HepG2 (cell line): ENCODE data around the gene TARS3. TPM values are rescaled to one million over a fixed set of nuclear protein-coding genes. Genes with fewer than 3 reads are reported as not detected.
A peak's percentile ranks its signal among the peaks of the same experiment; 100 is the strongest.

Experiments used
- ATAC-seq: fragments of 200-7000 bp; cut with Tn5 transposase; 3 replicates; pipeline ENCODE4 v1.9.1; 2020; ENCODE audit warnings: mild to moderate bottlenecking, moderate library complexity
- BruUV-seq: library from RNA; stranded (reverse); fragments of 400-500 nt; replicated peaks from 2 replicates; lab custom pipeline; 2021; lab: Mats Ljungman, UMichigan
- CTCF ChIA-PET: fragments of 300-600 bp; formaldehyde crosslinking; extraction: SDS; loops from one replicate; lab custom pipeline; 2021; ENCODE audit warnings: low total read pairs, inconsistent platforms, low intra/inter-chr PET ratio; lab: Yijun Ruan, JAX
- POLR2A ChIA-PET: fragments of 350-600 bp; sonication (Branson Sonifier 250); formaldehyde crosslinking; loops from one replicate; lab custom pipeline; 2020; ENCODE audit warnings: antibody characterized with exemption, inconsistent platforms; lab: Yijun Ruan, JAX
- DNase-seq: peaks from one replicate; pipeline ENCODE4 v3.0.0-alpha.2; 2015; ENCODE audit warnings: low spot score
- FAIRE-seq: peaks from 3 replicates; lab custom pipeline; 2011; peaks lifted over from hg19 to GRCh38; lab: Jason Lieb, UNC
- H2AFZ ChIP-seq: one replicate; pipeline ENCODE4 v1.6.1; 2011; ENCODE audit warnings: low read length, inconsistent platforms
- H3K27ac ChIP-seq: fragments of 300-600 bp; 3 replicates; pipeline ENCODE4 v1.8.0; 2011; ENCODE audit warnings: mixed run types, mild to moderate bottlenecking, mixed read lengths, low read length, inconsistent platforms; ENCODE audit not compliant: insufficient read depth; ENCODE audit errors: extremely low read length
- H3K27me3 ChIP-seq, 2 experiments: fragments of 200-600 bp in 1 of 2; 2 replicates in 1 of 2; 3 replicates in 1 of 2; pipeline versions ENCODE4 v1.6.0 to v1.8.0; 2011; ENCODE audit warnings: low read length in 2 of 2, mild to moderate bottlenecking in 2 of 2, moderate library complexity in 2 of 2, inconsistent platforms in 1 of 2; ENCODE audit not compliant: insufficient read depth in 2 of 2, control insufficient read depth in 1 of 2
- H3K36me3 ChIP-seq, 2 experiments: fragments of 200-600 bp in 1 of 2; replicated peaks in 1 of 2; 2 replicates in 1 of 2; 3 replicates in 1 of 2; pipeline versions ENCODE4 v1.5.1 to v1.8.0; 2011; ENCODE audit warnings: low read length in 2 of 2, inconsistent platforms in 1 of 2; ENCODE audit not compliant: insufficient read depth in 2 of 2, control insufficient read depth in 1 of 2
- H3K4me1 ChIP-seq: 2 replicates; pipeline ENCODE4 v1.5.1; 2012; ENCODE audit warnings: low read length, inconsistent platforms; ENCODE audit not compliant: insufficient read depth
- H3K4me2 ChIP-seq: 2 replicates; pipeline ENCODE4 v1.6.0; 2011; ENCODE audit warnings: low read depth, low read length, inconsistent platforms
- H3K4me3 ChIP-seq, 3 experiments: fragments of 200-600 bp in 1 of 3; sonication (generic), shearing (Covaris generic) in 1 of 3; replicated peaks in 1 of 3; 2 replicates each; pipeline ENCODE4 v1.5.1; 2011 to 2016; ENCODE audit warnings: low read length in 3 of 3, inconsistent platforms in 2 of 3, low read depth in 2 of 3, mild to moderate bottlenecking in 2 of 3, control low read depth in 1 of 3, mixed read lengths in 1 of 3; ENCODE audit not compliant: insufficient read depth in 1 of 3
- H3K79me2 ChIP-seq: one replicate; pipeline ENCODE4 v1.6.1; 2011; ENCODE audit warnings: low read length, inconsistent platforms; ENCODE audit not compliant: insufficient read depth
- H3K9ac ChIP-seq: 2 replicates; pipeline ENCODE4 v1.6.0; 2011; ENCODE audit warnings: mild to moderate bottlenecking, low read depth, low read length, inconsistent platforms; ENCODE audit not compliant: insufficient read depth
- H3K9me3 ChIP-seq: 2 replicates; pipeline ENCODE4 v1.5.1; 2012; ENCODE audit warnings: mild to moderate bottlenecking, low read length
- H4K20me1 ChIP-seq: 2 replicates; pipeline ENCODE4 v1.6.0; 2011; ENCODE audit warnings: inconsistent platforms, mild to moderate bottlenecking, low read length, moderate library complexity; ENCODE audit not compliant: insufficient read depth
- AKAP8 ChIP-seq: sonication (generic); formaldehyde crosslinking; IDR thresholded peaks from 2 replicates; pipeline ENCODE4 v1.5.1; 2020; ENCODE audit warnings: mild to moderate bottlenecking, missing genetic modification reagents
- ATF5 ChIP-seq: sonication (generic); formaldehyde crosslinking; IDR thresholded peaks from 2 replicates; pipeline ENCODE4 v1.4.0; 2020; ENCODE audit warnings: mild to moderate bottlenecking, low read depth, missing genetic modification reagents
- DMAP1 ChIP-seq: IDR thresholded peaks from 2 replicates; pipeline ENCODE4 v1.6.1; 2016
- EZH2 ChIP-seq: conservative IDR thresholded peaks from 2 replicates; pipeline ENCODE4 v1.6.1; 2012; ENCODE audit warnings: mild to moderate bottlenecking, low read depth, low read length, moderate library complexity
- FOXP4 ChIP-seq: sonication (generic); formaldehyde crosslinking; IDR thresholded peaks from 2 replicates; pipeline ENCODE4 v1.4.0; 2020; ENCODE audit warnings: missing genetic modification reagents
- IRX3 ChIP-seq: sonication (generic); formaldehyde crosslinking; IDR thresholded peaks from 2 replicates; pipeline ENCODE4 v1.8.1; 2023; ENCODE audit warnings: mild to moderate bottlenecking, low read depth, missing genetic modification reagents, borderline replicate concordance
- MATR3 ChIP-seq: sonication (generic); formaldehyde crosslinking; IDR thresholded peaks from 2 replicates; pipeline ENCODE4 v1.4.0; 2020; ENCODE audit warnings: missing genetic modification reagents
- MXD1 ChIP-seq: sonication (generic); formaldehyde crosslinking; IDR thresholded peaks from 2 replicates; pipeline ENCODE4 v1.4.0; 2020; ENCODE audit warnings: mild to moderate bottlenecking, missing genetic modification reagents
- NFIB ChIP-seq: sonication (generic); formaldehyde crosslinking; IDR thresholded peaks from 2 replicates; pipeline ENCODE4 v1.9.0; 2021; ENCODE audit warnings: missing genetic modification reagents, mild to moderate bottlenecking, borderline replicate concordance
- RFX3 ChIP-seq: IDR thresholded peaks from 2 replicates; pipeline ENCODE4 v1.6.1; 2016; ENCODE audit warnings: missing biosample characterization, missing genetic modification reagents
- TOE1 ChIP-seq: sonication (generic); formaldehyde crosslinking; IDR thresholded peaks from 2 replicates; pipeline ENCODE4 v1.4.0; 2020; ENCODE audit warnings: mild to moderate bottlenecking, missing genetic modification reagents
- ZKSCAN1 ChIP-seq: fragments of 150-350 bp; IDR thresholded peaks from 2 replicates; pipeline ENCODE4 v1.6.1; 2014; ENCODE audit warnings: low read length
- ZNF512 ChIP-seq: sonication (generic); formaldehyde crosslinking; IDR thresholded peaks from 2 replicates; pipeline ENCODE4 v1.4.0; 2020; ENCODE audit warnings: mild to moderate bottlenecking, missing genetic modification reagents
- ZNF800 ChIP-seq: sonication (generic); formaldehyde crosslinking; IDR thresholded peaks from 2 replicates; pipeline ENCODE4 v1.4.0; 2020; ENCODE audit warnings: missing genetic modification reagents
- WGBS: methylation state at CpG from one replicate; pipeline ENCODE4 v1.1.6; 2017; ENCODE audit warnings: low lambda C conversion rate; 5-methylcytosine and 5-hydroxymethylcytosine counted together
- in situ Hi-C: cut with HindIII; loops from 2 replicates; pipeline ENCODE4 v1.10.0; 2017; ENCODE audit warnings: low pct_unique_long_range_greater_than_20kb; ENCODE audit not compliant: extremely low pct_ligation_motif_present
- intact Hi-C: fragments of 100-400 bp; cut with micrococcal nuclease; formaldehyde crosslinking; loops from one replicate; pipeline ENCODE4 v1.10.0; 2022; ENCODE audit not compliant: unreplicated experiment
- polyA plus RNA-seq, 8 experiments: library from polyadenylated mRNA; depleted of rRNA in 3 of 8; stranded (reverse) in 7 of 8; unstranded in 1 of 8; fragments of >200 nt; fragmentation: Illumina TruSeq in 4 of 8; extraction: Trizol in 4 of 8; gene quantifications; 2 replicates each; pipeline versions ENCODE4 v1.2.1 to v1.2.3, GENCODE V29; 2011 to 2016; ENCODE audit warnings: low read depth in 4 of 8, missing spikeins in 1 of 8, mixed read lengths in 1 of 8; ENCODE audit not compliant: insufficient read depth in 1 of 8
- total RNA-seq, 5 experiments: library from RNA; depleted of rRNA; stranded (reverse); fragments of >200 nt; fragmentation: Illumina TruSeq; extraction: Trizol; gene quantifications; 2 replicates each; pipeline ENCODE4 v1.2.3, GENCODE V29; 2016; ENCODE audit warnings: low read depth in 1 of 5

The TARS3 gene
- total and polyA plus RNA-seq, 2 of the 13 experiments (the other 11 are each of a cell fraction or from before 2014, with no cell fraction given), result 4.1 to 11.7 TPM

- H3K79me2 ChIP-seq, result peaks cover 5% of the 10 kb centered on the region
- intact Hi-C loops, result no loop called here
- POLR2A ChIA-PET, result interaction anchor here (0.8 kb wide), 1 partner anchor 85 kb away, joined by 3 read pairs; no protein-coding TSS in a partner anchor
- TF ChIP-seq ATF5 (CRISPR knock-in tag) (no peak), FOXP4 (0 out of 2 replicates have a peak, but pooled peaks have one; percentile 29), EZH2 (no peak), RFX3 (CRISPR knock-in tag) (no peak), MATR3 (no peak), AKAP8 (CRISPR knock-in tag) (no peak), TOE1 (CRISPR knock-in tag) (no peak), ZNF512 (CRISPR knock-in tag) (no peak), NFIB (0 out of 2 replicates have a peak, but pooled peaks have one; percentile 57), ZNF800 (no peak), IRX3 (no peak), ZKSCAN1 (no peak), MXD1 (peak; percentile 75), DMAP1 (CRISPR knock-in tag) (peak; percentile 36; the same call in 1 of the 2 replicates)
Measured at GRCh38 chr15:101613130-101614000, 110.9 kb downstream of the TARS3 start.

More at GRCh38 chr15:101613130-101614000, 110.9 kb downstream of the TARS3 start:
- FAIRE-seq (peak; percentile 43), ATAC-seq (peak; percentile 26), DNase-seq (peak; percentile 65)
- Histone ChIP-seq H2AFZ (no peak overlapping the region), H3K27me3 (no peaks in the 10 kb centered on the region), H3K4me1 (peaks cover 76% of the 10 kb centered on the region), H3K9me3 (no peaks in the 10 kb centered on the region), H3K4me2 (peak overlapping the region; percentile 65), H3K36me3 (no peaks in the 10 kb centered on the region; a peak in 1 of 5 replicates), H4K20me1 (no peaks in the 10 kb centered on the region), H3K9ac (peak overlapping the region; percentile 20; the same call in 1 of the 2 replicates), H3K27ac (peak overlapping the region; percentile 37), H3K4me3 (peak overlapping the region; percentile 31 to 46 (median 40); a peak in 5 of 6 replicates)
- in situ Hi-C loops, result no loop called here
- BruUV-seq, result no TSS peak
- WGBS, result 53% methylated on average over 6 of the region's 20 CpGs
- CTCF ChIA-PET, result no interaction called here
